SH-SY5Y (cell line): ENCODE measurements around the gene RAB11FIP4.

Experiments used
- GATA2 ChIP-seq: IDR thresholded peaks from 2 replicates; pipeline ENCODE4 v1.6.1; 2011; ENCODE audit warnings: mild to moderate bottlenecking, low read depth, low read length
- GATA3 ChIP-seq: IDR thresholded peaks from 2 replicates; pipeline ENCODE4 v1.6.1; 2011; ENCODE audit warnings: low read depth, mild to moderate bottlenecking, low read length, moderate library complexity

RAB11FIP4 gene

GRCh38 chr17:31393749-31394146, 2.3 kb downstream of the RAB11FIP4 start:
- TF ChIP-seq GATA3 (no peak), GATA2 (no peak)

- no peak for TF ChIP-seq GATA2
- TF ChIP-seq GATA3: no peak
These were observed 3.1 kb downstream of the RAB11FIP4 start for GRCh38 chr17:31394544-31394943.

- TF ChIP-seq GATA2 (no peak), GATA3 (no peak)
These were observed 5.9 kb downstream of the RAB11FIP4 start for GRCh38 chr17:31397256-31397939.

- no peak for TF ChIP-seq GATA3
- no peak for TF ChIP-seq GATA2
These were observed 7.2 kb downstream of the RAB11FIP4 start for GRCh38 chr17:31398381-31399311.

GRCh38 chr17:31400481-31400950, 9.0 kb downstream of the RAB11FIP4 start:
- TF ChIP-seq GATA2: no peak
- no peak for TF ChIP-seq GATA3

GRCh38 chr17:31401456-31402254, 10.2 kb downstream of the RAB11FIP4 start:
- TF ChIP-seq GATA2: no peak
- no peak for TF ChIP-seq GATA3

DNA sequence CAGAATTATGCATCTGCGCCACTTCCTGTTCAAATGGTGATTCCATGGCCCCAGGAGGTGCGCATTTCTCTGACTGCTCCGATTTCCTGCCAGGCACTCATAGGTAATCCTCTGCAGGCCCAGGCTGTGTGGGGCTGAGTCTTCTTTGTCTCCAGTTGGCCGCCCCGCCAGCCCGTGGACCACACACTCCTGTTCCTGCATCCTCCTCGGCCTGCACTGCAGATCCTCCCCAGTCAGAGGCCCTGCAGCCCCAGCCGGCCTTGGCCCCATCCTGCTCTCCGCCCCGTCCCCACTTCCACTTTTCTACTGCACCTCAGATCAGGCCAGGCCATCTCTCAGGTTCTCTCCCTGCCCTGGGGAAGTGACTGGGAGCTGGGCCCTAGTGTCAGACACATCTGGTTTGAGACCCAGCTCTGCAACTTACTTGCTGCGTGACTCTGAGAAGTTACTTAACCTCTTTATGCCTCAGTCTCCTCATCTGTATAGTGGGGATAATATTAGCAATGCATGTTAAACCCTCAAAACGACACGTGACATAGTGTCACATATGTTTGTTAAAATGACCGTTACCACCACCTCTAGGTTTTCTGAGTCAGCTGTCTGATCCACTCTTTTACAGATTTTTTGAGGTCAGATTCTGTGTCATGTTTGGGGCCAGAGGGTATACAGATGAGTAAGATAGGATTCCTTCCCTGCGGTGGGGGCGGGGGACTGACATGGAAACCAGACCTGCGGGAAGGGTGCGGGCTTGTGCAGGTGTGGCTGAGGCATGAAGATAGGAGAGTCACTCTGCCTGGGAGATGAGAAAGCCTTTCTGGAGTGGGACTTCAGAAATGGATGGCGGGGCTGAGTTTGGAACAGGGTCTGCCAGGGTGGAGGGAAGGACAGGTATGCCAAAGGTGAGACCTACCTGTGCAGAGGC, 12.8 kb downstream of the RAB11FIP4 start:
- no peak for TF ChIP-seq GATA3

DNA sequence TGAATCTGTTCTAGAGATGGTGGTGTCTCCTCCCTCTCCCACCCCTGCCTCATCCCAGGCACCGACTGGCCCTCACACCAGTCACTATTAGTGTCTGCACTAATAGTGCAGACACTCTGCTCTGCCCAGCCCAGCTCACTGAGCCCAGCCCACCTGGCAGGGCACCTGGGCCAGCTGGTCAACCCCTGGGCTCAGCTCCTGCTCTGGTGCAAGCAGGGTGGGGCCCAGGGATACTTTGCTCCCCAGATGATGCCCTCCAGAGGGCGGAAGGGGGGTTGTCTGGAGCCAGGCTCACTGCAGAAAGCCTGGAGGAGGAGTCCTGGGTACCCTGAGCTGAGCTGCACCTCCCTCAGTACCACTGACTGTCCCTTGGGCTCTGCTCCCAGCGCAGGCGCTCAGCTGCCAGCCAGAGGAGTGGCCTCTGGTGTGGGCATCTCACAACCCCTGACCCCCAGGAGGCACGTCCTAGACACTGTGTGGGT, 14.5 kb downstream of the RAB11FIP4 start:
- TF ChIP-seq GATA3: no peak
- no peak for TF ChIP-seq GATA2

- TF ChIP-seq GATA2 (no peak), GATA3 (no peak)
These were observed 17.1 kb downstream of the RAB11FIP4 start for GRCh38 chr17:31408586-31408985.

DNA sequence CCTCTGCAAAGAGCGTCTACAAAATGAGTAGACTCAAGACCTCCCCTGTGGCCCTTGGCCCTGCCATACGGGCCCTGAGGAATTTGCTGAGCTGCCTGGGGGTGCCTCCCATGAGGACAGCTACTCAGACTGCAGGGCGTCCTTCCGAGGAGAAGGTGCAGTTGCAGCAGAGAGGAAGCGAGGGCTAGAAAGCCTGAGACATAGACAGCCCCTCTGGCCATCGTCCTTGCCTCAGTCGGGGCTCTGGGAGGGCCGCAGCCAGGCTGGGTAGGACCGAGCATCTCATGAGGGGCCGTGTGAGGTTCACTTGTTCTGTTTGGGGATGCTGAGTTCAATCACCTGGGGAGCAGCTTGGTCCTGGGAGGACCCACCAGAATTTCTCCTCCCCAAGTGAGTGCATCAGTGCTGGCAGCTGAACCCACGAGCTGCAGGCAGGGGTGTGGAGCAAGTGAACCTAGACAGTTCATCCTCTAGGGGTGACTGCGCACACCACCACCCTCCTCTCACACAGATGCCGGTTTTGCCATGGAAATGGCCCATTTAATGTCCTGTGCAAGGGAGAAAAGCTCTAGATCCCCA, 20.3 kb downstream of the RAB11FIP4 start:
- TF ChIP-seq GATA2 (no peak), GATA3 (no peak)

DNA sequence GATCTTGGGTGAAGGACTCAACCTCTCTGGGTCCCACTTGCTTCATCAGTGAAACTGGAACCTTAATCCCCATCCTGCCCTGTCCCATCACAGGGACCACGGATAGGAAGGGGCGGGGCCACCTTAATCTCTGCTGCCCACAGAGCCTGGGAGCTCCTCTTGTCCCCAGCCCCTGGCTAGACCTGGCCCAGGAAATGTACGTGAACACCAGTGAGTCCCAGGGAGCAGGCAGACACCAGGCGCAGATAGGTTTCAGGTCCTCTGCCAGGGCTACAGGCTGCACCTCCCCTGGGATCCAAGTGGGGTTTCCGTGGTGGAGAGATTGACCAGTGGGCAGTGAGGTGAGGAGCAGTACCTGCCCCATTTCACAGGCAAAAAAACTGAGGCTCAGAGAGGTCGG, 21.0 kb downstream of the RAB11FIP4 start:
- TF ChIP-seq GATA2 (no peak), GATA3 (no peak)

- TF ChIP-seq GATA3 (no peak), GATA2 (no peak)
These were observed 21.8 kb downstream of the RAB11FIP4 start for GRCh38 chr17:31413081-31413799.
